HG03025 (cell line): ENCODE measurements around the gene BICC1.

Experiments
- ATAC-seq: cut with Tn5 transposase; IDR thresholded peaks from one replicate; pipeline ENCODE4 v1.9.1; 2021; ENCODE audit warnings: mild to moderate bottlenecking, moderate library complexity; ENCODE audit not compliant: unreplicated experiment, low FRiP score

Gene BICC1

GRCh38 chr10:58512491-58513187 lies at the start of gene BICC1:
Gene BICC1, plus strand, starts transcription at chr10:58512872. Its CDS starts 272 bp downstream, at chr10:58513144.
- no peak for ATAC-seq

- no peak for ATAC-seq
Measured at GRCh38 chr10:58464956-58465355, 47.7 kb upstream of the BICC1 start.

GRCh38 chr10:58465629-58466028 lies 47.0 kb upstream of the BICC1 start:
- ATAC-seq, result no peak

GRCh38 chr10:58467931-58468635 lies 44.6 kb upstream of the BICC1 start:
- ATAC-seq, result no peak

GRCh38 chr10:58473976-58474375 lies 38.7 kb upstream of the BICC1 start:
- no peak for ATAC-seq

GRCh38 chr10:58475322-58476277 lies 37.1 kb upstream of the BICC1 start:
- no peak for ATAC-seq

- ATAC-seq, result no peak
Measured at GRCh38 chr10:58477122-58477521, 35.5 kb upstream of the BICC1 start.

GRCh38 chr10:58477902-58478301 lies 34.8 kb upstream of the BICC1 start:
- no peak for ATAC-seq

- ATAC-seq, result no peak
Measured at GRCh38 chr10:58479045-58479444, 33.6 kb upstream of the BICC1 start.

GRCh38 chr10:58480321-58480720 lies 32.4 kb upstream of the BICC1 start:
- ATAC-seq, result no peak

GRCh38 chr10:58481569-58482109 lies 31.0 kb upstream of the BICC1 start:
- ATAC-seq, result no peak

GRCh38 chr10:58486821-58487220 lies 25.9 kb upstream of the BICC1 start:
- ATAC-seq, result no peak

- ATAC-seq, result no peak
Measured at GRCh38 chr10:58488921-58489320, 23.8 kb upstream of the BICC1 start.

- ATAC-seq, result no peak
Measured at GRCh38 chr10:58502956-58503355, 9.7 kb upstream of the BICC1 start.

- no peak for ATAC-seq
Measured at GRCh38 chr10:58508316-58508715, 4.4 kb upstream of the BICC1 start.

GRCh38 chr10:58511765-58512490 lies 744 bp upstream of the BICC1 start:
- no peak for ATAC-seq

GRCh38 chr10:58513188-58514110 lies 777 bp downstream of the BICC1 start:
- ATAC-seq, result no peak

- ATAC-seq, result no peak
Measured at GRCh38 chr10:58514111-58514770, 1.6 kb downstream of the BICC1 start.
